PFSK-1 (cell line): ENCODE results near the gene DPCD.

Experiments used
- FOXP2 ChIP-seq: optimal IDR thresholded peaks from 2 replicates; pipeline ENCODE3; 2011; ENCODE audit warnings: borderline replicate concordance, control low read depth, inconsistent platforms; ENCODE audit not compliant: insufficient read depth; ENCODE audit errors: extremely low read length, extremely low read depth
- POLR2AphosphoS5 ChIP-seq: IDR thresholded peaks from 2 replicates; pipeline ENCODE4 v1.6.1; 2012; ENCODE audit warnings: low read depth, mild to moderate bottlenecking, control low read depth, low read length, moderate library complexity
- SIN3A ChIP-seq: IDR thresholded peaks from 2 replicates; pipeline ENCODE4 v1.6.1; 2012; ENCODE audit warnings: mild to moderate bottlenecking, low read length, moderate library complexity, borderline replicate concordance; ENCODE audit not compliant: insufficient read depth
- TAF1 ChIP-seq: IDR thresholded peaks from 2 replicates; pipeline ENCODE4 v1.6.1; 2012; ENCODE audit warnings: low read length, control low read depth, borderline replicate concordance; ENCODE audit not compliant: insufficient read depth
- TF ChIP-seq, protein P1 (sequence below), 2 experiments: IDR thresholded peaks; 2 replicates each; pipeline versions ENCODE4 v1.6.1 to v1.8.0; 2011 to 2012; ENCODE audit warnings: low read depth in 2 of 2, low read length in 2 of 2, control low read depth in 1 of 2, inconsistent platforms in 1 of 2, mild to moderate bottlenecking in 1 of 2, moderate library complexity in 1 of 2; ENCODE audit not compliant: insufficient read depth in 1 of 2

DPCD gene

DNA sequence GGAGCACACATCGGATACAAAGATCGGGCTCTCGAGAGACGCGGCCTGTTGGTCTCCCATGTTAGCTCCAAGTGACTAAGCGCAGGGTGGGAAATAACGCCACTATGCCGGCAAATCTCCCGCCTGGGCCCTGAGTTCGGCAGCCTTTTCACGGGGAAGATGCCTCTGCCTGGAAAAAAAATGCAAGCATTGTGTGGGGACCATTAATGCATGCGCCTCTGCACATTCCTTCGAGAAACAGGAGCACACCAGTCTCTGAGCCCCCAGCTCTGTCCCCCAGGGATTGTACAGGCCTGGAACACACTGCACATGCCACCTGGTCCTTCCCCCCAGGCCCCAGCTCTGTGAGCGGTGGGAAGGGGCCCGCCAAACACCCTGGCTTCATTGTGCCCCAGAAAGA, 62.7 kb downstream of the DPCD start:
- TF ChIP-seq POLR2AphosphoS5: no peak
- TF ChIP-seq TAF1: no peak
- no peak for TF ChIP-seq FOXP2
- TF ChIP-seq, protein P1, sequence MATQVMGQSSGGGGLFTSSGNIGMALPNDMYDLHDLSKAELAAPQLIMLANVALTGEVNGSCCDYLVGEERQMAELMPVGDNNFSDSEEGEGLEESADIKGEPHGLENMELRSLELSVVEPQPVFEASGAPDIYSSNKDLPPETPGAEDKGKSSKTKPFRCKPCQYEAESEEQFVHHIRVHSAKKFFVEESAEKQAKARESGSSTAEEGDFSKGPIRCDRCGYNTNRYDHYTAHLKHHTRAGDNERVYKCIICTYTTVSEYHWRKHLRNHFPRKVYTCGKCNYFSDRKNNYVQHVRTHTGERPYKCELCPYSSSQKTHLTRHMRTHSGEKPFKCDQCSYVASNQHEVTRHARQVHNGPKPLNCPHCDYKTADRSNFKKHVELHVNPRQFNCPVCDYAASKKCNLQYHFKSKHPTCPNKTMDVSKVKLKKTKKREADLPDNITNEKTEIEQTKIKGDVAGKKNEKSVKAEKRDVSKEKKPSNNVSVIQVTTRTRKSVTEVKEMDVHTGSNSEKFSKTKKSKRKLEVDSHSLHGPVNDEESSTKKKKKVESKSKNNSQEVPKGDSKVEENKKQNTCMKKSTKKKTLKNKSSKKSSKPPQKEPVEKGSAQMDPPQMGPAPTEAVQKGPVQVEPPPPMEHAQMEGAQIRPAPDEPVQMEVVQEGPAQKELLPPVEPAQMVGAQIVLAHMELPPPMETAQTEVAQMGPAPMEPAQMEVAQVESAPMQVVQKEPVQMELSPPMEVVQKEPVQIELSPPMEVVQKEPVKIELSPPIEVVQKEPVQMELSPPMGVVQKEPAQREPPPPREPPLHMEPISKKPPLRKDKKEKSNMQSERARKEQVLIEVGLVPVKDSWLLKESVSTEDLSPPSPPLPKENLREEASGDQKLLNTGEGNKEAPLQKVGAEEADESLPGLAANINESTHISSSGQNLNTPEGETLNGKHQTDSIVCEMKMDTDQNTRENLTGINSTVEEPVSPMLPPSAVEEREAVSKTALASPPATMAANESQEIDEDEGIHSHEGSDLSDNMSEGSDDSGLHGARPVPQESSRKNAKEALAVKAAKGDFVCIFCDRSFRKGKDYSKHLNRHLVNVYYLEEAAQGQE (IDR thresholded peaks at IDR 0.05; ENCODE audit: insufficient read depth in 1 of 2, low read depth in 2 of 2, low read length in 2 of 2): no peak
- TF ChIP-seq SIN3A: no peak

DNA sequence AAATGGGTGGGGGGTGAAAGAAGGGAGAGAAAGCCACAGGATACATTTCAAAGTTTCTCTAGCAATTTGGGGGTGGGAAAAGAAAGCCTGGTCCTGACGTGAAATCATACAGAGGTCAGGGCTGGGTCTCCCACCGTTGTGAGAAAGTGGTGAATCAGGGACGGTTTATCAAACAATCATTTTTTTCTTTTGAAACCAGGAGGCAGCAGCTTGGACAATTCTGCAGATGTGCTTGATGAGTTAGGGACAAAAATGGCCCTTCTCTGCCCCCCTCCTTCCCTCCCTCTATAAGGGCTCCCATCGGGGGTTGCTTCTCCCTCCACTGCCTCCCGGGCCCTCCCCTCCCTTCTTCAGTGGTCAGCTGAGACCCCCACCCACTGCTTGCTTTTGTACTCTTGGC, 63.2 kb downstream of the DPCD start:
- TF ChIP-seq FOXP2 (no peak), TAF1 (no peak), POLR2AphosphoS5 (no peak), SIN3A (no peak)
- TF ChIP-seq, protein P1 (IDR thresholded peaks at IDR 0.05; ENCODE audit: insufficient read depth in 1 of 2, low read depth in 2 of 2, low read length in 2 of 2): no peak

DNA sequence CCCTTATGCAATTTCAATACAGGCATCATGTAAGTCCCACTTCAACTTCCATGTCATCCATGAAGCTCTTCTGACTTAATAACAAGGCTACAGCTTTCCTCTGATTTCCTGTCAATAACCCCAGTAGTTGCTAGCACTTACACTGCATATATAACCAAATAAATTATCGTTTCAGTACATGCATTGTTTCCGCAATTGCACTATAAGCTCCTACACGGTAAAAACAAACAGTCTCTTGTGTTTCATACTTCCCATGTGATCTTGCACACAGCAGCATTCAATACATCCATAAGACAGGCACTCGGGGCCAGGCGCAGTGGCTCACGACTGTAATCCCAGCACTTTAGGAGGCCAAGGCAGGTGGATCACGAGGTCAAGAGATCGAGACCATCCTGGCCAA, 65.4 kb downstream of the DPCD start:
- TF ChIP-seq SIN3A (no peak), TAF1 (no peak), POLR2AphosphoS5 (no peak)
- TF ChIP-seq, protein P1 (IDR thresholded peaks at IDR 0.05; ENCODE audit: insufficient read depth in 1 of 2, low read depth in 2 of 2, low read length in 2 of 2): no peak

DNA sequence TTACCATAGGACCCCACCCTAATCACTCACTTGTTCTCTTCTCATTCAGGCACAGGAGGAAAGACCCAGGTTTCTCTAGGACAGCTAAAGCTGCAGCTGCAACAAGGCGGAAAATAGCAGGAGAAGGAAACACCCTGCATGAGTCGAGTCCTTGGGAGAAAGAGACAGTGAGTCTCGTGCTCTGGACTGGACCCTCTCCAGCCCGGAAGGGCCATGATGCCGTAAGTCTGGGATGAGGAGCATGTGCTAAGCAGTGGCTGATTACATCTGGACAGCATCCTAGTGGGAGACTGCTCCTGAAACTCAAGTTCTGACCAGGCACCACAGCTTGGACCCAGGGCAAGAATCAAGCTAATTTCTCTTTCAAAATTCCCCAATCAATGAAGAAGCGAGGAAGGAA, 67.4 kb downstream of the DPCD start:
- TF ChIP-seq, protein P1 (IDR thresholded peaks at IDR 0.05; ENCODE audit: insufficient read depth in 1 of 2, low read depth in 2 of 2, low read length in 2 of 2): no peak
- TF ChIP-seq FOXP2: no peak
- no peak for TF ChIP-seq TAF1
- TF ChIP-seq POLR2AphosphoS5: no peak
- TF ChIP-seq SIN3A: no peak

DNA sequence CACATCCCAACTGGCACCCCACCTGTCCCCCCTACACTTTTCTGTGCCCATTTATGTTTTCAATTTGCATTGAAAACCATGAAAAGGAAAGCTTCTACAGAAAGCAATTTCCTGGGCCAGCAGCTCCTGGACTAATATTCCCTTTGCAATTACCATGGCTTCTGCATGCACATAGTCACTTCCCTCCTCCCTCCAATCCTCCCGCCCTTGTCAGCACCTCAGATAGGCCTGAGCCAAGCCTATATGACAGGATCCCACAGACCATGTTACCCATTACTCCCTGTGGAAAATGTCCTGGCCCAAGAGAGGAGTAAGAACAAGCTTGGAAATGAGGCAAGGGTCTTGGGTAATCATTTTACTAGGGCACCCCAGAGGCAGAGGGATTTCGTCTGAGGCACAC, 68.8 kb downstream of the DPCD start:
- TF ChIP-seq FOXP2: no peak
- no peak for TF ChIP-seq POLR2AphosphoS5
- TF ChIP-seq, protein P1 (IDR thresholded peaks at IDR 0.05; ENCODE audit: insufficient read depth in 1 of 2, low read depth in 2 of 2, low read length in 2 of 2): no peak
- TF ChIP-seq SIN3A: no peak
- TF ChIP-seq TAF1: no peak
